HG03521 (cell line): ENCODE measurements around the gene TOP2B.
A peak's percentile ranks its signal among the peaks of the same experiment; 100 is the strongest.

Experiments
- ATAC-seq: cut with Tn5 transposase; IDR thresholded peaks from one replicate; pipeline ENCODE4 v1.9.1; 2021; ENCODE audit warnings: mild to moderate bottlenecking, moderate library complexity; ENCODE audit not compliant: unreplicated experiment

TOP2B gene

DNA sequence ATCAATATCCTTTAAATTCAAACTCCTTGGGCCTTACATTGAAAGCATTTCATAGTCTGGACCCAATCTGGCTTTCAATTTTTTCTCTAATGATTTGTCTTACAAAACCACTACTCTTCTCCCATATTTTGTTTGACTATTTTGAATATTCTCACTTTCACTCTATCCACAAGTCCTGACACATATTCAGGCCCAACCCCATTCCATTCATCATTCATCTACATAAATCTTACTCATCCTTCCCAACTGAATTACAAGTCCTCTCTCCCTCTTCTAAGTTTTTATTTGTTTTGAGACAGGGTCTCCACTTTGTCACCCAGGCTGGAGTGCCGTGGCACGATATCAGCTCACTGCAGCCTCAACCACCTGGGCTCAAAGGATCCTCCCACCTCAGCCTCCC, 43.6 kb downstream of the TOP2B start:
- ATAC-seq, result no peak

- no peak for ATAC-seq
Measured at GRCh38 chr3:25620493-25620892, 44.2 kb downstream of the TOP2B start.

DNA sequence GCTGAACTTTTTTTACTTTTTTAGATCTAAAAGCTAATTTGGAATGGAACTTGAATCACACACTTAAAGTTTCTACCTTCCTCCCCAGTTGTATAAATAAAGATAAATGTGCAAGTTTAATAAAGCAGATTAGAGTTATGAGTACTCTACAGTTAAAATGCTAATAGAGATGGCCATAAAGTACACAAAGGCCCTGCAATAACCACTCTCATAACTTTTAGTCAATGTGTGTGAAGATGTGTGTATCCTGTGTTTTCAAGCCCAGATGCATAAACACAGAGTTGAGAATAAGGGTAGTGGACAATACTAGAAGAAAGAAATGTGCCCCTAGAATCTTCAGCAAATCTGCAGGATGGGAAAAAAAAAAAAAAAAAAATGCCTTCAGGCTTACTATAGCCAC, 45.3 kb downstream of the TOP2B start:
- ATAC-seq, result no peak

DNA sequence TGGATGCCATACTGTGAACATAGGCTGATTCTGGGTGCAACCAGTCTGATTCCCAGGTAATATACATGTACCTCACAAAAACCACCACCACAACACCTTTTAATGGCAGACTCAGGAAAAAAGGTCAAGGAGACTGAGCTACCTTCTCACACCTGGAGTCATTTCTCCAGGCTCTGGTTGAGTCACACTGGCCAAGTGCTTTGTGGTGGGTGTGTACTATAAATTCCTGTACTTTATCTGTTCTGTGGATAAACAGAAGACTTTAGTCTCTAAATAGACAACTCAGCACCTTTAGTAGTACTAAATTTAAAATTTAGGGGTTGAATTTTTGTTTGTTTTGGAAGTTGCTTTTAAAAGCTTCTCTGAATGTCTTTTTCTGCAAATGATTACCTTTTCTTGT, 46.7 kb downstream of the TOP2B start:
- no peak for ATAC-seq

- ATAC-seq, result no peak
Measured at GRCh38 chr3:25611193-25611592, 53.5 kb downstream of the TOP2B start.

DNA sequence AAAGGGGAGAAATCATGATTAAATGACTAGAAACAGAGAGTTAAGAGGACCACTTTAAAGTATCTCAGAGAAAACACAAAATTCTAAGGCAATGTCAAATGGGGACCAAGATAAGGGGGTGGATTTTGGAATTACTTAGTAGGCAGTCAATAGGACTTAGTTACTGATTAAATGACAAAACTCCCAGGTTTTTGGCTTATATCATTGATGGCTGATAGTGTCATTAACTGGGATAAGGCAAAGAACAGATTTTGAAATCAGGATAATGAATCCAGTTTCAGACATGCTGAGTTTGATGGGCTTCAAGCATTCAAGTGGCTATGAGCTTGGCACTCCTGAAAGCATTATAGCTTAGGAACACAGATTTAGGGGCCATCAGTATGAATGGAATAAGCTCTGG, 53.9 kb downstream of the TOP2B start:
- no peak for ATAC-seq

DNA sequence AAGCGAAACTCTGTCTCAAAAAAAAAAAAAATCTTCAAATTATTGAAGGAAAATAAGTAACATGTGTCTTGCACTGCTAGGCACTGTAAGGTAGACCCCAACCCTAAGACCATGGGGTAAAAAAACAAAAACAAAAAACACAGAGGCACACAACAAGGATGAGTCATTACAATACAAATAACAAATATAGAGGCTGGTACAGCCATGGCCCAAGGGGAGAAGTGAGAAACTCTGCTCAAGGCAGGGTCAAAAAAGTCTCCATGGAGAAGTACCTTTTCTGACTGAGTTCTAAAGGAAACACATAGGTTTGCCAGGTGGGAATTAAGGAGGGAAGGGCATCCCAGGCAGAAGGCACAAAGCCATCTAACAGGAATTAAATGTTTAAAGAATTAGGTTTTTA, 54.5 kb downstream of the TOP2B start:
- no peak for ATAC-seq

DNA sequence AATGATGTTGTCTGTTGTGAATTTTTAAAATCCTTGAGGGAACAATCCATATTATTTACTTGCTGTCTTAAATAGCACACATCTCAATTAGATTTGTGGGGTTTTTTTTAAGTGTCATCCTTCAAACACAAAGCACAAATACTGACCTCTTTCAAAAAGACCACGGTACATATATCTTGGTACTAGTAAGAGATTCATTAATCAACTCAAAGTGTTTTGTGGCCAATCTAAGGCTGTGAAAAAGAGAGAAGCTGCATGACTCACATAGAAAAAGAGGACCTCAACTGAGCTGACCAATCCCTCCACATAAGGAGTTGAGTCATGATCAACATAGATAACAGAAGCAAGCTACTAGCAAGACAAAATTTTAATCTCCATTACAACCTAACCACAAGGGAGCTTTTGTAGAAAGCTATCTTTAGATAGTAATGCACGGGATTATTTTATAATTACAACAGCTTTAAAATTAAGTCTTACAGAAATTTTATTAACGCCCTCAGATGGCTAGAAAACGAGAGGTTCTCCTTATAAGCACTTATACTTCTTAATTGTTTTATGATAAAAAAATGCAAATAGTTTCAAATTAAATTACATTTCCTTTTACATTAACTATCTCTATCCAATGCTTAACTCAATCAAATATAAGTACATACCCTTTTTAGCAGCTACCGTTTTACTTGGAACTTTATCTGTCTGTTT, 60.5 kb downstream of the TOP2B start:
- ATAC-seq, result no peak

GRCh38 chr3:25603703-25604102, 61.0 kb downstream of the TOP2B start:
- no peak for ATAC-seq

- ATAC-seq, result no peak
Measured at GRCh38 chr3:25597535-25598101, 67.1 kb downstream of the TOP2B start.

DNA sequence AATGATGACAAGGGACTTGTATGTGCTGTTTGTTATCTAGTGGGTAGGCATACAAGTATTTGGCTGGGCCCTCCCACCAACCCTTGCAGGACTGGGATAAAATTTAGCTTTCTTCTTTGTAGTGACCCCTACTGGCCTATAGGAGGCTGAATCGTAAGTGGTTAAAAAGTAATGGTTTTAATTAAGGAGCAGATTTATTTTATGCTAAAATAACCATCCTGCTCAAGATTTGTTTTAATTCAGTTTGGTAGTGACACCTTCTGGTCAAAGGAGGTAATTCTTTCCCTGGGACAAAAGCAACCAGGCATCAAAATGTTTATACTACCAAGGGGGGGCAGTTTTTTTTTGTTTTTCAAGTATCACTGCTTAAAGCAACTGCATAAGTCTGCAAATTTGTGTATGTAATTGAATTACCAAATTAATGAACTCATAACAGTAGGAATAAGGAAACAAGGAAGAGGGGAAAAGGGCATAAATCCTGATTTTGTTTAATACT, 70.7 kb downstream of the TOP2B start:
- ATAC-seq, result peak; percentile 43

DNA sequence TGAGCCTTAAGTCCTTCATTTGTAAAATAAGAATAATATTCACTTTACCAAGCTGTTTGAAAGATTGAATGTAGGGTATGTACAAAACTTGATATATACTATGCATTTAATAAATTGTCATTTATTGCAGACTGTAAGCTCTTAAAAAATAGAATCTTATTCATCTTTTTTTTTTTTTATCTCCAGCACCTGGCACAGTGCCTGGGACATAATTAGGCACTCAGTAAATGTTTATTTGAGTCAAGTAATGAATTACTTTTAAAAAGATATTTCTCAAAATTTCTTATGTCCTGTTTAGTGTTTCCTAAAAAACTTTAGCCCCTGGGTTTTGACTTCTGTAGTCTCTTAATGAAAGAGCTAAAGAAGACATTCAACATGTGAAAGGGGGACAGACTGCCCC, 71.7 kb downstream of the TOP2B start:
- no peak for ATAC-seq

DNA sequence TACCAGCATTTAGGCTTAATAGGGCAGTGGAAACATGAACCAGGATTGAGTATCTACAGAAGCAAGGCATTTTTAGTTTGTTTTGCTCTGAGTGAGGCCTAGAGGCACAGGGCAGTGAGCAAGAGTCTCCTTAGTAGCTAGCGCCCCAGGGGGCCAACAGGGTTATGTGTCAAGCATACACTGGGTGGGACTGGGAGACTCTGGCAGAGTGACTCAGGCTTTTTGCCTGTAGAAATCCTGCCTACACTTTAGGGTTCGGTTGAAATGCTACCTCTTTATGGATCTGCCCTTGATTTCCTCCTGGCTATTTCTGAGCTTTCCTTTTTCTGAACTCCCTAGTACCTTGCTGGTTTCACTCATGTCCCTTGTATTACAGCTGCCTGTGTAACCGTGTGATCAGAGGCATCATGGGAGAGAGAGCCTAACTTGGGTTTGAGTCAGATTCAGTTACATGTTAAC, 72.2 kb downstream of the TOP2B start:
- no peak for ATAC-seq

DNA sequence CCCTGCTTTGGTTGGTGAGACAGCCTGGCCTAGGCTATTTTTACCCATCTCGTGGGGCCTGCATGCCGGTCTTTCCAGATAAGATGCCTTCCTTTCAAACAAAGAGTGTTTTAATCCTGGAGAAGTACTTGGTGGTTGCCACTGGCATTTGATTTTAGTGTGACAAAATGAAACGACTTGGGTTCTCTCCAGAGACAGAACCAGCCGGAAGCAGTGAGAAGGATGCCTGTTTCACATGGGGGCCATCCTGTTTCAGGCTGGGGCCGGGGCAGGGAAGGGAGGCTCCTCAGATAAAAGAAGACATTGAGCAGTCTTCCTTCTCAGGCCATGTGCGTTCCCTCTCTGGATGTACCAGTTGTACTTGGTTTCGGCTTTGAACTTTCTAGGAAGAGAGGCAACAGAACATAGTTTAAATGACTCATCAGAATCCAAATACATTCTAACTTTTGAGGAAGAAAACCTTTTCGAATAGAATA, 74.9 kb downstream of the TOP2B start:
- no peak for ATAC-seq

GRCh38 chr3:25589104-25589782, 75.5 kb downstream of the TOP2B start:
- ATAC-seq, result no peak

DNA sequence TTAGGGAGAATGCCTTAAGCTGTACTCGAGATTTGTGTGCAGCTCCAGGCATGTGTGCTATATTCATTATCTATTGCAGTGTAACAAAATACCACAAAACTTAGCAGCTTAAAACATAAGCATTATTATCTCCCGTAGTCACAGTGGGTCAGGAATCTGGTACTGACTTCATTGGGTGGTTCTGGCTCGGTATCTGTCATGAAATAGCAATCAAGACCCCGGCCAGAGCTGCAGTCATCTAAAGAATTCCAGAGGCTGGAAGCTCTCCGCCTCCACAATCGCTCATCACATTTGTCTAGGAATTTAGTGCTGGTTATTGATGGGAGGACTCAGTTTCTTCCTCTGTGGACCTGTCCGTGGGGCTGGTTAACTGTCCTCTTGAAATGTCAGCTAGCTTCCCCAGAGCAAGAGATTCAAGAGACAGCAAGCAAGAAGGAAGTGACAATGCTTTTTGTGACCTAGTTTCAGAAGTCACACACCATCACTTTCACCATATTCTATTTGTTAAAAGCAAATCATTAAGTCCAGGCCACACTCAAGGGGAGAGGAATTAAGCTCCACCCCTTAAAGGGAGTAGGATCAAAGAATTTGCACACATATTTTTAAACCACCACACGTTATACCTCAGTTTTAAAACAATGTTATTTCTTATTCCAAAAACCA, 76.1 kb downstream of the TOP2B start:
- no peak for ATAC-seq

DNA sequence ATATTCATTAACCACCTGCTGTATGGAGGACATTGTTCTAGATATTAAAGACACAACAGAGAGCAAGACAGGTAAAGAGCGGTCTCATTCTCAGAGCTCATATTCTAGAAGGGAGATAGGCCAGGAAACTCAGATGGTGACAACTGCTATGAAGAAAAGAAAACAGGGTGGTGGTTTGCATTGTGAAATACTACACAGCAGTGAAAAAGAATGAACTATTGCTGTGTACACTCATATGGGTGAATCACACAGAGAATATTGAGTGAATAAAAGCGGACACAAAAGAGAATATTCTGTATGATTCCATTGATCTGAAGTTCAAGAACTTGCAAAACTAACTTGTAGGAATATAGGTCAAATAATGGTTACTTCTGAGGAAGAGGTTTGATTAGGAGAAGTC, 76.7 kb downstream of the TOP2B start:
- no peak for ATAC-seq

- ATAC-seq, result no peak
Measured at GRCh38 chr3:25587526-25587925, 77.2 kb downstream of the TOP2B start.

DNA sequence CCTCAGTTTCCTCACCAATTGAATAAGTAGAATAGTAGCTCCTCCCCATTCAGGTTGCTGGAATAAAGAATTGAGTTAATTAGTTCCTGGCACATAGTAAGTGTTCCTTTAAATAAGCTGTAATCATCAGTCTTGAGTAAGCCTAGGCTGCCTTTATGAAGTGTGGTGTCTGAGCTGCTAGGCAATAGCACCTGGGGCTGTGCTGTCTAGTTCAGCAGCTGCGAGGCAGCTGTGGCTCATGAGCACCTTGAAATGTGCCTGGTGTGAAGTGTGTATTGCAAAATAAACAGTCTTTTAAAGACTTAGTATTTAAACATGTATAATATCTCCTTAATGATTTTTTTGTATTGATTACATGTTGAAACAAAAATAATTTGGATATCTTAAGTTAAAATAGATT, 77.6 kb downstream of the TOP2B start:
- ATAC-seq, result no peak

DNA sequence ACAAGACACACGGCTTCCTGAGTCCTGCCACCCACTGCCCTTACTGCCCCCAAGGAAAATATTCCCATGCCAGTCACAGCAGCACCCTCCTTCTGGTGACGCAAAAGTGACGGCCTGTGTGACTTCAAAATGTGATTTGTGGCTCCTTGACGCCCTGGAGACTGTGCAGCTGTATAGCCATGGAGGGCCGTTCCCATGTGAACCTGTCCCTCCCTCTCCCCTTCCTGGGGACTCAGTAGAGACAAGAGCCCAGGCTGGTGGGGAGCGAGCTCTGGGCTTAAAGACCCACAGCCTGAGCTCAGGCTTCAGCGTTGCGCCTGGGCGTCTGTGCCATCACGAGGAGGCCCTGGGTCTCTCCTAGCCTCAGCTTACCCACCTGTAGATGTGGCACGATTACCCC, 78.2 kb downstream of the TOP2B start:
- ATAC-seq, result no peak

DNA sequence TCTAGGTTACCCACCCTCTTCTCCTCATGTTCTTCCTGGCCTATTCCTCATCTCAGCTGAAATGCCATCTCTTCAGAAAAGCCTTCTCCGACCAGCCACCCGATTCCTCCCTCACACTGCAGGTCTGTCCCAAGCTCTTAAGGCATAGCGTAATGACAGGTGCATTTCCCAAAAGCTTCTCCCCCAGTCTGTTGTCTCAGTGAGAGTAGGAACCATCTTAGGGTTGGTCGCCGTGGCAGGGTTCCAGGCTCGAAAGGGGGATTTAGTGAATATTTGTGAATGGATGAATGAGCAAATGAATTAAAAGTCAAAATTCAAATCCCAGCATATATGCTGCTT, 78.6 kb downstream of the TOP2B start:
- no peak for ATAC-seq
